Measurements from ENCODE around the gene PACSIN3. TPM values are rescaled to one million over a fixed set of nuclear protein-coding genes. Genes with fewer than 3 reads are reported as not detected.

Gene PACSIN3
- total RNA-seq, 2 experiments from 2014 or later: 0.64 to 2.2 TPM

DNA sequence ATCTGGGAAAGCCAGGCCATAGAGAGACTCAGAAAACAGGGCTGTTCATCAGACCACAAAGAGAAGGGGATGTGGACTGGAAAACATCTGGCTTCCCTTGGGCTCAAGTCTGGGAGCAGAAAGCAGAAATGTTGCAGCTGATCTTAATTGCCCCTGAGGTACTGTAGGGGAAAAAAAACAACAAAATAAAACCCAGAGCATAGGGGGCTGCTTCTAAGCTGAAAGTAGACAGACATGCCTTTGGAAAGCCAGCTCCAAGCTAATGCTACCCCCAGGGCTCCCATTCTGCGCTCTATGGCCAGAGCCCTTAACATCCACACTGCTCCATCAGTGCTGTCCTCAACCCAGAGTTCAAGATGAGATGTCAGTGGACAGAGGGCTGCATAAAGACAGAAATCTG, 2.0 kb upstream of the PACSIN3 start:
- Mint-ChIP-seq H3K27ac (no peak overlapping the region), H3K4me3 (no peak overlapping the region), H3K4me1 (peaks cover 13% of the 10 kb centered on the region), H3K27me3 (peaks cover 54% of the 10 kb centered on the region), H3K36me3 (no peaks in the 10 kb centered on the region), H3K9me3 (ENCODE audit: low read depth) (no peaks in the 10 kb centered on the region)
- ATAC-seq (no peak), DNase-seq (no peak)
- CTCF ChIA-PET: interaction anchor here (1.4 to 4.0 kb wide), 2 partner anchors 10 to 32 kb away, joined by 4 to 25 read pairs; partner anchors contain the start of gene ARFGAP2

DNA sequence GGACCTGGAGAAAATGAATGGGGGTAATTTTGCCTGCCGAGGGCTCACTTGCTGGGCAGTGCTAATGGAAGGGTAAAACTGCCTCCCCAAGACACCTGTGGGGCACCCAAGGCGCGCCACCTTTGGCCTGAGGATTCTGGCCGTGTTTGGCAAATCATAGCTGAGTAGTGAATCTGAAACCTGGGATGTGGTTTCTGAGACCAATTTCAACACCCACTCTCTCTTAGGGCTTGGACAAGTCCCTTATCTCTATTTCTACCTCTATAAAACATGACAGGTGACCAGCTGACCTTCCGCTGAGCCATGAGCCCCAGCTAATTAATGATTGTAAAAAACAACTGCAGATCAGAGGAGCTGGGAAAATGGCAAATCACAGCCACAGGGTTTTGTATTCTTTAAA, 1.5 kb upstream of the PACSIN3 start:
- no peak overlapping the region for H3K27ac Mint-ChIP-seq
- DNase-seq: no peak
- H3K27me3 Mint-ChIP-seq: peaks cover 52% of the 10 kb centered on the region
- no peak overlapping the region for H3K4me3 Mint-ChIP-seq
- H3K36me3 Mint-ChIP-seq: no peaks in the 10 kb centered on the region
- CTCF ChIA-PET: interaction anchor here (0.9 to 4.0 kb wide), 6 partner anchors 9 to 72 kb away, joined by 3 to 25 read pairs (median 6); partner anchors contain the start of genes ARFGAP2 and DDB2
- ATAC-seq: no peak
- peaks cover 13% of the 10 kb centered on the region for H3K4me1 Mint-ChIP-seq
- H3K9me3 Mint-ChIP-seq (ENCODE audit: low read depth): no peaks in the 10 kb centered on the region

- Mint-ChIP-seq H3K4me1 (peaks cover 13% of the 10 kb centered on the region), H3K9me3 (ENCODE audit: low read depth) (no peaks in the 10 kb centered on the region), H3K27me3 (peaks cover 51% of the 10 kb centered on the region), H3K27ac (no peak overlapping the region), H3K36me3 (no peaks in the 10 kb centered on the region), H3K4me3 (peak overlapping the region; percentile 62)
- CTCF ChIA-PET: interaction anchor here (0.6 to 4.0 kb wide), 8 partner anchors 9 to 573 kb away, joined by 3 to 25 read pairs (median 4); partner anchors contain the start of genes ARFGAP2 and DDB2
- ATAC-seq (peak; percentile 52), DNase-seq (peak; percentile 53)
Measured at GRCh38 chr11:47186700-47187695, 764 bp upstream of the PACSIN3 start.

- CTCF ChIA-PET: interaction anchor here (0.5 to 2.0 kb wide), 3 partner anchors 28 to 74 kb away, joined by 3 to 11 read pairs (median 3); partner anchors contain the start of gene ACP2
- Mint-ChIP-seq H3K9me3 (ENCODE audit: low read depth) (no peaks in the 10 kb centered on the region), H3K36me3 (no peaks in the 10 kb centered on the region), H3K4me1 (peaks cover 13% of the 10 kb centered on the region), H3K4me3 (peak overlapping the region; percentile 11), H3K27me3 (peaks cover 43% of the 10 kb centered on the region), H3K27ac (no peak overlapping the region)
- DNase-seq (no peak), ATAC-seq (no peak)
Measured at GRCh38 chr11:47185305-47186075, 744 bp downstream of the PACSIN3 start.

DNA sequence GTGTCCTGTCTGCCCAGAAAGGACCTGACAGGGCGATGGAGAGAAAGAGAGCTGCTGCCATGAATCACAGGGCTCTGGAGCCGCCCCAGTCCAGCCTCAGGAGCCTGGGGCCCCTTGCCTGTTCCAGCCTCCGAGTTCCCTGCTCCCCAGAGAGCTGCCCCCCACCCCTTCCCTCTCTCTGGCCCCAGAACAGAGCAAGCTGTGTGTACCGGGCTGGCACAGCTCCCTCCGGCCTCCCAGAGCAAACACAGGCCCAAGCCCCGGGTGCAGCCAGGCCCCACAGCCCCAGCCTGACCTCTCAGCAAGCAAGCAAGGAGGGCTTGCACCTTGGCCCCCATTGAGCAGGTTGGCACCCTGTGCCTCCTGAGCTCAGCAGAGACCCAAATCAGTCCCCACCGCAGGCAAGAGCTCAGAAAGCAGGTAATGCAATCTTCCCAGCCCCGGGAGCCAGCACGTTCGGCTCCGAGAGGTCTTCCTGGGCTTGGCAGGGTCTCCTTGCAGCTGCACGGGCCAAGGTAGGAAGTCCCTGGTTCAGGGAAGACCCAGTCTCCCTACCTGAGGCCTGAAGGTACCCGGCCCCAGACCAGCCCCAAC, 1.4 kb downstream of the PACSIN3 start:
- DNase-seq: no peak
- Mint-ChIP-seq H3K27me3 (peaks cover 40% of the 10 kb centered on the region), H3K36me3 (no peaks in the 10 kb centered on the region), H3K4me1 (peaks cover 13% of the 10 kb centered on the region), H3K9me3 (ENCODE audit: low read depth) (no peaks in the 10 kb centered on the region), H3K27ac (no peak overlapping the region), H3K4me3 (no peak overlapping the region)
- CTCF ChIA-PET: interaction anchor here (0.5 to 2.0 kb wide), 3 partner anchors 29 to 75 kb away, joined by 3 to 11 read pairs (median 3); partner anchors contain the start of gene ACP2
- ATAC-seq: no peak

GRCh38 chr11:47183969-47184368, 2.3 kb downstream of the PACSIN3 start:
- Mint-ChIP-seq H3K36me3 (no peaks in the 10 kb centered on the region), H3K4me1 (peaks cover 17% of the 10 kb centered on the region), H3K27ac (no peak overlapping the region), H3K27me3 (peaks cover 32% of the 10 kb centered on the region), H3K9me3 (ENCODE audit: low read depth) (no peaks in the 10 kb centered on the region), H3K4me3 (no peak overlapping the region)
- DNase-seq (no peak), ATAC-seq (no peak)
- CTCF ChIA-PET: interaction anchor here (2.0 kb wide), 1 partner anchor 76 kb away, joined by 11 read pairs; no protein-coding TSS in a partner anchor

DNA sequence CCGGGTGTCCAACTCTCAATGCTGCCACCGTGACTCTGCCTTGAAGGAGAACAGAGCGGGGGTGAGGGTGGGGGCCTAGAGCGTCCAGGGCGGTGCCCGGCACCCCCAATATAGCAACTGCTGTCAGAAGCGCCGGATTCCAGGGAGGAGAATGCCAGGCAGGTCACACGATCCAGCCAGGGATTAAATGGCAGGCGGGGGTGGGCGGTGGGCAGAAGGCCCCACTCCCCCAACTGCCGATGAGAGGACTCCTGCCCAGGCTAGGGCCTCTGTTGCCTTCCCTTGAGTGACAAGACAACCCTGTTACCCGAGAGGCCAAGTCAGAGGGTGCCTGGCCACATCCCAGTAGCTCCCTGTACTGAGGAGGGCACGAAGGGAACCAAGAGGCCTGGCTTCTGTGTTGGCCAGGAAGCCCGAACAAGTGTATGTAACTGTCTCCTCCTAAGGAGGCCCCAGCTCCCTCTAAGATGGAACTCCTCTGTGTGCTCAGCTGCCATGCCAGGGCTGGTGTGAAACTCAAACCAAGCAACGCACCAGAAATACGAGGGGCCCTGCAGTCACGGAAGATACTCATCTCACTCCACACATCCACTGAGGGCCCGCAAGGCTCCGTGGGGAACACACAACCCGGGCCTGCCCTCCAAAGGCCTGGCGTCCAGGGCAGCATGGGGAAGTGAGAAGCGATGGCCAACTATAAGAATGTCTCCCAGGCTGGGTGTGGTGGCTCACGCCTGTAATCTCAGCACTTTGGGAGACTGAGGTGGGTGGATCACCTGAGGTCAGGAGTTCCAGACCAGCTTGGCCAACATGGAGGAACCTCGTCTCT, 3.0 kb downstream of the PACSIN3 start:
- CTCF ChIA-PET: interaction anchor here (1.6 kb wide), 1 partner anchor 76 kb away, joined by 8 read pairs; no protein-coding TSS in a partner anchor
- H3K36me3 Mint-ChIP-seq: no peaks in the 10 kb centered on the region
- no peak overlapping the region for H3K27ac Mint-ChIP-seq
- peaks cover 17% of the 10 kb centered on the region for H3K4me1 Mint-ChIP-seq
- no peak for ATAC-seq
- H3K27me3 Mint-ChIP-seq: peaks cover 30% of the 10 kb centered on the region
- no peak overlapping the region for H3K4me3 Mint-ChIP-seq
- no peaks in the 10 kb centered on the region for H3K9me3 Mint-ChIP-seq (ENCODE audit: low read depth)
- DNase-seq: no peak

- H3K4me3 Mint-ChIP-seq: no peak overlapping the region
- ATAC-seq: no peak
- no peaks in the 10 kb centered on the region for H3K9me3 Mint-ChIP-seq (ENCODE audit: low read depth)
- CTCF ChIA-PET: interaction anchor here (0.9 to 1.6 kb wide), 2 partner anchors 21 to 77 kb away, joined by 3 to 8 read pairs; no protein-coding TSS in a partner anchor
- H3K4me1 Mint-ChIP-seq: peaks cover 19% of the 10 kb centered on the region
- no peak for DNase-seq
- no peak overlapping the region for H3K27ac Mint-ChIP-seq
- no peaks in the 10 kb centered on the region for H3K36me3 Mint-ChIP-seq
- peaks cover 21% of the 10 kb centered on the region for H3K27me3 Mint-ChIP-seq
Measured at GRCh38 chr11:47182380-47182779, 3.9 kb downstream of the PACSIN3 start.

GRCh38 chr11:47181271-47181670, 5.0 kb downstream of the PACSIN3 start:
- no peaks in the 10 kb centered on the region for H3K9me3 Mint-ChIP-seq (ENCODE audit: low read depth)
- DNase-seq (no peak), ATAC-seq (no peak)
- peaks cover 17% of the 10 kb centered on the region for H3K4me1 Mint-ChIP-seq
- CTCF ChIA-PET: interaction anchor here (0.5 to 1.3 kb wide), 3 partner anchors 78 to 231 kb away, joined by 3 read pairs; no protein-coding TSS in a partner anchor
- H3K27me3 Mint-ChIP-seq: peaks cover 13% of the 10 kb centered on the region
- no peaks in the 10 kb centered on the region for H3K36me3 Mint-ChIP-seq
- H3K4me3 Mint-ChIP-seq: no peak overlapping the region
- no peak overlapping the region for H3K27ac Mint-ChIP-seq

DNA sequence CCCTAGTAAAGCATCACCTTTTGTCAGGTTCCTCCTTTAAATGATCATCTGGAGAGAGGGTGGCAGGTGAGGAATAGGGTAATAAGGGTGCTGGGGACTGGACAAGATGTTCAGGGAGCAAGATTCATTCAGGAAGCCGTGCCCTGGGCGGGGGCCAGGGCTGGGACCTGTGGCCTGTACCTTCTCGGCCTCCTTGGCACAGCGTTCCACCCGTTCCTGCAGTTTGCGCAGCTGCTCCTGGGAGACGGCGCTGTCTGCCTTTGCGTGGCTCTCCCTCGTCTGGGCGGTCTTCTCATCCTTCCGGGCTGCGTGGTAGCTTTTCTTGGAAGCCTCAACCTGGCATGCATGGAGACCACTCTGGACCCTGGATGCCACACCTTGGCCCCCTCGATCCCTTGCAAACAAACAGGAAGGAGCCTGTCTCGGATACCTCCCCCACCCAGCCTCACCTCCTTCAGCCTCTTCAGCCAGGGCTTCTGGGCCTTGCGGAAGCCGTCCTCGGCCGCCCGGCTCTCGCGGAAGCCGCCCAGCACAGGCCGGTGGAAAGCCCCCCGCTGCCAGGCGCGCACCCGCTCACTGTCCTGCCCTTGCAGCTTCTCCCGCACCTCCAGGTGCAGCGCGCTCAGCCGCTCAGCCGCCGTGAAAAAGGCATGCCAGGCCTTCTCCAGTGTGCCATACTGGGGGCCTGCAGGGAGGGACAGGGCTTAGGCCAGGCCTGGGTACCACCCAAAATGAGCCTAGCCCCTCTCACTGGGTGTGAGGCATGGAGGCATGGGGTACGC, 6.0 kb downstream of the PACSIN3 start:
- Mint-ChIP-seq H3K4me1 (peaks cover 25% of the 10 kb centered on the region), H3K4me3 (no peak overlapping the region), H3K36me3 (no peaks in the 10 kb centered on the region), H3K27ac (no peak overlapping the region), H3K9me3 (ENCODE audit: low read depth) (no peaks in the 10 kb centered on the region), H3K27me3 (peaks cover 12% of the 10 kb centered on the region)
- CTCF ChIA-PET: interaction anchor here (0.6 to 4.2 kb wide), 17 partner anchors 8 to 289 kb away, joined by 3 to 58 read pairs (median 3); partner anchors contain the start of genes DDB2 and PACSIN3
- no peak for DNase-seq
- no peak for ATAC-seq

- no peaks in the 10 kb centered on the region for H3K36me3 Mint-ChIP-seq
- no peaks in the 10 kb centered on the region for H3K9me3 Mint-ChIP-seq (ENCODE audit: low read depth)
- CTCF ChIA-PET: interaction anchor here (0.6 to 4.2 kb wide), 17 partner anchors 9 to 290 kb away, joined by 3 to 58 read pairs (median 3); partner anchors contain the start of genes DDB2 and PACSIN3
- H3K4me1 Mint-ChIP-seq: peaks cover 31% of the 10 kb centered on the region
- H3K27me3 Mint-ChIP-seq: peaks cover 6% of the 10 kb centered on the region
- no peak for ATAC-seq
- no peak overlapping the region for H3K27ac Mint-ChIP-seq
- no peak overlapping the region for H3K4me3 Mint-ChIP-seq
- peak; percentile 74 for DNase-seq
Measured at GRCh38 chr11:47179655-47179991, 6.6 kb downstream of the PACSIN3 start.
